AG04450 (cell line): ENCODE measurements around the gene ESR1. TPM values are rescaled to one million over a fixed set of nuclear protein-coding genes. Genes with fewer than 3 reads are reported as not detected.

Experiments
- CTCF ChIA-PET: fragments of 300-600, 350-600 bp; formaldehyde crosslinking; extraction: SDS; loops from one replicate; lab custom pipeline; 2022; ENCODE audit warnings: antibody characterized with exemption, inconsistent platforms; lab: Charles Lee
- POLR2A ChIA-PET: fragments of 350-600 bp; formaldehyde crosslinking; extraction: SDS; loops from one replicate; lab custom pipeline; 2021; ENCODE audit warnings: antibody characterized with exemption, inconsistent platforms; lab: Yijun Ruan, JAX
- DNase-seq: peaks from one replicate; pipeline ENCODE4 v3.0.0-alpha.2; 2011; ENCODE audit warnings: low read depth, low spot score
- H3K27ac ChIP-seq: one replicate; pipeline ENCODE4 v1.5.1; 2012; ENCODE audit warnings: low read depth, low read length, control low read depth
- H3K27me3 ChIP-seq: one replicate; pipeline ENCODE4 v1.6.0; 2012; ENCODE audit warnings: low read length; ENCODE audit not compliant: control insufficient read depth, insufficient read depth
- H3K4me3 ChIP-seq: 2 replicates; pipeline ENCODE4 v1.5.1; 2011; ENCODE audit warnings: mild to moderate bottlenecking, low read depth, low read length, control low read depth
- H3K9me3 ChIP-seq: 2 replicates; pipeline ENCODE4 v1.5.1; 2012; ENCODE audit warnings: low read length; ENCODE audit not compliant: control insufficient read depth, insufficient read depth
- CTCF ChIP-seq: IDR thresholded peaks from 2 replicates; pipeline ENCODE4 v1.5.1; 2011; ENCODE audit warnings: low read depth, low read length, control low read depth, inconsistent platforms
- polyA plus RNA-seq: library from polyadenylated mRNA; depleted of rRNA; stranded (reverse); fragments of >200 nt; gene quantifications from 2 replicates; pipeline ENCODE4 v1.2.3, GENCODE V29; 2011

The ESR1 gene
- polyA plus RNA-seq, 1 experiment = 0.02 TPM

- TF ChIP-seq CTCF = no peak
- H3K27me3 ChIP-seq = no peaks in the 10 kb centered on the region
- POLR2A ChIA-PET = no interaction called here
- CTCF ChIA-PET = no interaction called here
- no peaks in the 10 kb centered on the region for H3K9me3 ChIP-seq
- DNase-seq = no peak
- H3K27ac ChIP-seq = no peak overlapping the region
- no peak overlapping the region for H3K4me3 ChIP-seq
These were observed 132.8 kb downstream of the ESR1 start for GRCh38 chr6:151940307-151940706.

- H3K27ac ChIP-seq = no peak overlapping the region
- POLR2A ChIA-PET = no interaction called here
- no peak overlapping the region for H3K4me3 ChIP-seq
- DNase-seq = no peak
- TF ChIP-seq CTCF = no peak
- no peaks in the 10 kb centered on the region for H3K27me3 ChIP-seq
- no peaks in the 10 kb centered on the region for H3K9me3 ChIP-seq
- CTCF ChIA-PET = no interaction called here
These were observed 140.7 kb downstream of the ESR1 start for GRCh38 chr6:151948002-151948743.

GRCh38 chr6:151958332-151958731 is 150.8 kb downstream of the ESR1 start:
- Histone ChIP-seq H3K27ac (no peak overlapping the region), H3K27me3 (no peaks in the 10 kb centered on the region), H3K9me3 (no peaks in the 10 kb centered on the region), H3K4me3 (no peak overlapping the region)
- POLR2A ChIA-PET = no interaction called here
- no peak for DNase-seq
- CTCF ChIA-PET = no interaction called here
- no peak for TF ChIP-seq CTCF

- POLR2A ChIA-PET = no interaction called here
- Histone ChIP-seq H3K4me3 (no peak overlapping the region), H3K9me3 (no peaks in the 10 kb centered on the region), H3K27ac (no peak overlapping the region), H3K27me3 (no peaks in the 10 kb centered on the region)
- CTCF ChIA-PET = no interaction called here
- no peak for DNase-seq
- TF ChIP-seq CTCF = no peak
These were observed 151.6 kb downstream of the ESR1 start for GRCh38 chr6:151959086-151959485.

- no peak for DNase-seq
- CTCF ChIA-PET = no interaction called here
- POLR2A ChIA-PET = no interaction called here
- H3K27ac ChIP-seq = no peak overlapping the region
- no peak for TF ChIP-seq CTCF
- no peaks in the 10 kb centered on the region for H3K27me3 ChIP-seq
- H3K4me3 ChIP-seq = no peak overlapping the region
- H3K9me3 ChIP-seq = no peaks in the 10 kb centered on the region
These were observed 154.3 kb downstream of the ESR1 start for GRCh38 chr6:151961809-151962208.
